Measurements from ENCODE around the gene BHLHE23.

Gene BHLHE23

DNA sequence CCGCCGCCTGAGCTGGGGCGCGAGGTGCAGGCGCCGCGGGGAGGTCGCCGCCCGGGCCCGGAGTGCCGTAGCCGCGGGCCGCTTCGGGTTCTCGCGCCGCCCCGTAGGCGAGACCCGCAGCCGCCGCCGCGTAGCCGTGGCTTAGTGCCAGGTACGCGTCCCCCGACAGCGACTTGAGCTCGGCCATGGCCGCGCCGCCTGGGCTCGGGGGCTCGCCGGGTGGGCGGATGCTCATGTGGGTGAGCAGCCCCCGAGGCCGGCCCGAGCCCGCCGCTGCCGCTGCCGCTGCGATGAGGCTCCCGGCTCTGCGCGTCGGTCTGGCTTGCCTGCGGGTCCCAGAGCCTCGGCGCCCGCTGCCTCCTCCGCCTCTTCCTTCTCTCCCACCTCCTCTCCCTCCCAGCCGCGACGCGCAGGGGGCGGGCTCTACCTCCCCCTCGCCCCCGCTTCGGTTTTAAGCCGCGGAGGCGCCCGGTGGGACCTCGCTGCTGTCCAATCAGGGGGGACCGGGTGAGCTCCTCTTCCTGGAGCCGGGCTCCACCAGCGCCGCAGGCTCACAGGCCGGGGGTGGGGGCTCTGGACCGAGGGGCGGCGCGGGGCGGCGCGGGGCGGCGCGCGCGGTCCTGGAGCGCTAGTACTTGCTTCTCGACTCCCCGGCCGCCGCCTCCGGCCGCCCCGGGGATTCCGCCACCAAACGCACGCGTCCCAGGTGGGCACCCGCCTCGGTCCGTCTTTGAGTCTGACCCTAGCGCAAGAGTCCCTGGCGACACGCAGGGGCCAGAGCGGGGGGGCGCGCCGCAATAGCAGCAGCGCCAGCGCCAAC, at the start of gene BHLHE23:
BHLHE23 (minus strand) TSS at position 425 of the 820 bp plus-strand sequence; CDS start at position 235, 190 bp downstream.
- no peak for DNase-seq

DNA sequence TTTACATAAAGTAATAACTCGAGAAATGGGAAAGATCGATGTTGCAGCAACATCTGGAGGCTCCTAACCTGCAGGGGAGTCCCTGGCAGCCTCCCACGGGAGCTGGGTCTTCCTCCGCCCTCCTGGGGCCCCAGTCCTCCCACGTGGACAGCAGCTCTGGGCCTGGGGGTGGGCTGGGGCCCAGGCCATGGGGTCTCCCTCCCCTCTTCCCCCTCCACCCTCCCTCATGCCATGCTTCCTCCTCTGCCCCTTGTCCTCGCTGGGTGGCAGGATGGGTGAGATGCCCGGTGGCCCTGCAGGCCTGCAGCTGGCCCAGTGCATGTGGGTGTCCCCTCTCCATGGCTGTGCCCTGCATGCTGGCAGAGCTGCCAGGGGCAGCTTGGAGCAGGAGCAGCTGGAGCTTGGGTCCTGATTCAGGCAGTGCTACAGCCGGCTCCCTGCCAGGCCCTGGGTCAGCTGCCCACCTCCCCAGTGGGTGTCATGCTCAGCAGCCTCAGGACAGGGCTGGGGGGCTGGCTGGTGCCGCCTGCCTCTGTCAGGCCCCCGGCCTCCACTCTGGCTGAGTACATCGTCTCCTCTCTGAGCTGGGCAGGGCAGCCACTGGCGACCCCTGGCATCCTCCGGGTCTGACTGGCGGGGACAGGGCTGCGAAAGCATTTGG, 48.9 kb upstream of the BHLHE23 start:
- DNase-seq: no peak

DNA sequence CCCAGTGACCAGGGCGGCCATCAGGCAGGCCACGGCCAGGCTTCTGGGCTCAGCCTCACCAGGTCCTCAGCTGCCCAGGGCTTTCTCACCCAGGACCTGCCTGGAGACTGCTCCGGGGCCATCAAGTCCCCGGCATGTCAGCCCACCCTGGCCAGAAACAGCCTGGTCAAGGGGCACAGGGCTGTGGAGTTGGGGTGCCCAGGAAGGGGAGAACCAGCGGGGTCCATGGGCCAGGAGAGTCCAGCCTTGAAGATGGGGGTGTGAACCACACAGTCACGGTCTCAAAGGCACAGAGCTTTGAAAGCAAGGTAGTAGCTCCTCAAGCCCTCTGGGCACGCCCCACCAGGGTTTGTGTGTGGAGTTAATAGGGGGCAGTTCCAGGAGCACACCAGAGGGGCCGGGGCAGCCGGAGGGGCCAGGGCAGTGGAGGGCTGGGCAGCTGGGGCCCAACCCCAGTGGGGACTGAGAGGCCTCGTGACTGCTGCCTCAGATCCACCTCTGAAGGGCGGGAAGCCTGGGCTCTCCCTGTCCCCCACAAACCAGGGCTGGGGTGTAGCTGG, 48.0 kb upstream of the BHLHE23 start:
- DNase-seq: no peak

DNA sequence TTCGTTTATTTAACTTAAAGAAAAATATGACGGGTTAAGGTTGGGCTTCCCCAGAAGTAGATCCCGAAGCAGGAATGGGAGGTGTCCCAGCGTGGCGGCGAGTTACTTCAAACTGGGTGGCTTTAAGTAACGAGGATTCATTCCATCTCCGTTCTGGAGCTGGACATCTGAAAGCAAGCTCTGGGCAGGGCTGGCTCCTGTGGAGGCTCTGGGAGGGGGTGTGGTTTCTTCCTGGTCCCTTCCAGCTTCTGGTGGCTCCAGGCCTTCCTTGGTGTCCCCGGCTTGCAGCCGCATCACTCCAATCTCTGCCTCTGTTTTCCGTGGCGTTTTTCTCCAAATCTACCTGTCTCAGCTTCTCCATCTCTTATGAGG, 47.3 kb upstream of the BHLHE23 start:
- DNase-seq: no peak

DNA sequence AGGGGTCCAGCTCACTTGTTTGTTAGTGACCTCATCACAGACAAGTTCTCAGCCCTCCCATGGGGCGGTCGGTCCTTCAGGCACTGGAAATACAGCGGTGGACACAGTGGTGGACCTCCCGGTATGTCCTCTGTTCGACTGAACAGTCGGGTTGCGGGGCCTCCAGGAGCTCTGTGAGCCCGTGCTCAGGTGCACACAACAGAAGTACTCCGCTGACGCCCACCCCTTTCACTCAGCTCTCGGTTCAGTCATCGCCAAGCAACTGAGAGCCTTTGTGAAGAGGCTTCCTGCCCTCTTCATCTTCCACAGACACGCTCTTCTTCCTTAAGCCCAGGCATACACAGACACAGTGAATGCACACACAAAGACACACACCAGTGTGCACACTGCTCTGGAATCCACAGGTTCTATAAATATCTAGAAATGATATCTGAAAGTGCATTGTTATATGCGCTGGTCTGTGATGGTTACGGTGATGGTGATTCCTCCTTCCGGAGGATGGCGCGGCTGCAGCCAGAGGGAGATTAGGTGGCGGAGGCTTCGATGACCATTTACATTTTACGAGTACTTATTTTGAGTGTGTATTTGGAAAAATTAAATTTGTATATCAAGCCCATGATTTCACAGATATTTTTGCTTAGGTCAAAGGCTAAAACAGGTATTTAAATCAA, 46.8 kb upstream of the BHLHE23 start:
- DNase-seq: no peak

DNA sequence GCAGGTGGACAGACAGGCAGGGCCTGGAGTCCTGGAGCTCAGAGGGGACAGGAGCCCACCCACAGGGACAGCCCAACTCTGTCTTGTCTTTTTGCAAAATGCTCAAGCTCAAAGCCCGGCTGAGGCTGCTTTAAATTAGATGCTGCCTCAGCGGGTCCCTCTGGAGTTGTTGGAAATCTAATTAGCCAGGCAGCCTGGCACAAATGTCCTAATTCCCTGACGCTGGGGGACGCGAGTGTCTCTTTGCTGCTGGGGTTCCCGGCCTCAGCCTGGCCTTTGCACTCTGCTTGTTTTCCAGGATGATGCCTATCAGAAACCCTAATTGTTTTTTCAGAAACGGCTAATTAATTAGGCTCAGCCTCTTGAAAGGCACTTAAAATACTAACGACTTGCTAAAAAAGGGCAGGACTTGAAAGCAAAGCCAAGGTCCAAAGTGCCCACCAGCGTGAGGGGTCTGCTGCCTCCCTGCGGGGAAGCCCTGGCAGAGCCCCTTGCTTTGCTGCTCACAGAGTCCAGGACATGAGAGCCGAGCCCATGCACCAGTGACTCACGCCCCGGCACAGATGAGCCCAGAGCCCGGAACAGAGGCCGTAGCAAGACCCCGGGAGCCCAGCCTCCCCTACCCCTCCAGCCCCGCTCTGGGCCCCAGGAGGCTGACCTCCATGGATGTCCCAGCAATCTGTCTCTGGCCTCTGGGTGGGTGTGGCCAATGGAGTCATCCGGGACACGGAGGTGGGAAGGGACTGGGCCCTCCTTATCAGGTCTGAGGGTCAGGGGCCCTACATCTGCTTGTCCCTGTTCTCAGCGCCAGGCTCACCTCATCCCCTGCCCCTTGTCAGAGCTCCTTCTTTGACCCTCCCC, 46.0 kb upstream of the BHLHE23 start:
- DNase-seq: no peak

DNA sequence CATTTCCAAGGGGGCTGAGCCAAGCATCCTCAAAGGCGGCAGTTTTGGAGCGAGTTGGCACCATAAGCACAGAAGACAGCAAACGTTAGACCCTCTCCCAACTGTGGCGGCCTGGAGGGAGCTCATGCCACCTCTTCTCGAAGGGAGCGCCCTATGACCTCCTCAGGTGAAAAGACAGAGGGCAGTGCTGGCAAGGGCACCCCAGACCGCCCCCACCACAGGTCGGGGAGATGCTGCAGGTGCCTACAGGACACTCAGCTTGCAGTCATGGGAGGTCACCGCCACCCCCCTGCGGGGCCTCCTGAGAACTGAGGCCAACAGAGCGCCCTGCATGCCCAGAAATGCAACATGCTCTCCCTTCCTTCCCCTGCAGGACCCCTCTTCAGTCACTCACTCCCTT, 45.1 kb upstream of the BHLHE23 start:
- DNase-seq: no peak

DNA sequence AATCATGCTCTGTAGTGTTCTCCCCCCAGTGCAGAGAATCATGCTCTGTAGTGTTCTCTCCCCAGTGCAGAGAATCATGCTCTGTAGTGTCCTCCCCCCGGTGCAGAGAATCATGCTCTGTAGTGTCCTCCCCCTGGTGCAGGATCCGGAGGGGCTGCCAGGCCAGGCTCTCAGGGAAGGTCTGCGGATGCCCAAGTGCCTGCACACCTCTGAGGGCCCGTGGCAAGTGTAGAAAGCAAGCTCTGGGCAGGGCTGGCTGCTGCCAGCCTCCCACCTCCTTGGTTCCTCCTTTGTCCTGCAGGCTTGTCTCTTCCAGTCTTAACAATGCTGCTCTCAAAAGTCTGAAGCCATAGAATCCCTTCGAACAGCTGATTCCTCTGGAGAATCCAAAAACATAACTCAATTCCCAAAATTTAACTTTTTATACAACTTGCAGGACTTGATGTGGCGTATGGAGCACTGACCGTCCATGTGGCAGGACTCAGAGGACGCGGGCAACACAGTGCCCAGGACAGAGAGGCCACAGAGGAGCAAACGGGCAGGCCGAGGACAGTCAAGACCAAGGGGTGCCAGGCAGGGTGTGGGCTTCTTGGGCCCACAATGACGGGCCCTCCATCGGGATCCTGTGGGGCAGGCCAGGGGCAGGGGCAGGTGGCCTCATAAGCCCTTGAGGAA, 44.6 kb upstream of the BHLHE23 start:
- no peak for DNase-seq

DNA sequence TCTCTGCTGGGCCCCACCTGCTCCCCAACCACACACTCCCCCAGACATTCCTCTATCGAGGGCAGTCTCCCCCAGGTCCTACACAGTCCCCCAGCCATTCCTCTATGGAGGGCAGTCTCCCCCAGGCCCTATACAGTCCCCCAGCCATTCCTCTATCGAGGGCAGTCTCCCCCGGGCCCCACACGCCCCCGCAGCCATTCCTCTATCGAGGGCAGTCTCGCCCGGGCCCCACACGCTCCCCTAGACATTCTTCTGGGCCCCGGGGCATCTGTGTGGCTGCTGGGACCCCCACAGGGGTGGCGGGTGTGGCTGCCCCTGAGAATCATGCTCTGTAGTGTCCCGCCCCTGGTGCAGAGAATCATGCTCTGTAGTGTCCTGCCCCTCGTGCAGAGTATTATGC, 43.6 kb upstream of the BHLHE23 start:
- DNase-seq: no peak

DNA sequence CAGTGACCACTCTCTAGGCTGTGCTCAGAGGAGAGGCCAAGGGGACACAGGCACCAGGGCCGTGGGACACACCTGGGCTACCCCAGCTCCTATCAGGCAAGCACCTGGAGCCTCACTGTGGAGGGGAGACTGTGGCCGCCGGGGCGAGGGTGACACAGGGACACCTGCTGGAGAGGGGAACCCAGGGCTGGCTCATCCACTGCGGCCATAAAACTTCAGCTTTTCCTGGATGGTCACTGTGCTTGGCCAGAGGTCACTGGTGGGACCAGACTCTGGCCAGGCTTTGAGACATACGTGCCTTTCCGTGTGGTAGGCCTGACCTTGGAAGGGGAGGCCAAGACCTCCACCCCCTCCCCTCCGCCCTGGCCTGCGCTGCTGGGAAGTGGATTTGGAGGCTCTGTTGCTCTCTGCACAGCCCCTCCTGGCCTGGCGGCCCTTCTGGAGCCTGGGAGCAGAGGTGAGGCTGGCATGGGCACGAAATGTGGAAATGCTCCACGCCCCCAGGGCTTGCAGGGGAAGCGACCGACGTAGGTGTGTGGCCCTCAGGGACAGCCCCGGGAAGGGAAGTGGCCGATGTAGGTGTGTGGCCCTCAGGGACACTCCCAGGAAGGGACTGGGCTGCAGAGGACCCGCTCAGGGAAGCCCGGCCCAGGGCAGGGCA, 42.9 kb upstream of the BHLHE23 start:
- DNase-seq: no peak

DNA sequence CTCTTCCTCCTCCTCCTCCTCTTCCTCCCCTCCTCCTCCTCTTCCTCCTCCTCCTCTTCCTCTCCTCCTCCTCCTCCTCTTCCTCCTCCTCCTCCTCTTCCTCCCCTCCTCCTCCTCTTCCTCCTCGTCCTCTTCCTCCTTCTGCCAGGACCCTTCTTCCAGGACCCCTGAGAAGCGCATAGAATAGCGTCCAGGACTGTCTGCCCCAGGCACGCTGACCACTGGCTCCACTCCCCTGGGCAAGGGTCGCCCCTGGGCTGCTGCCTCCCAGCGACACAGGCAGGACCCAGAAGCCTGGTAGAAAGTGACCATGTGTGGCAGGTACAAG, 42.4 kb upstream of the BHLHE23 start:
- DNase-seq: no peak

DNA sequence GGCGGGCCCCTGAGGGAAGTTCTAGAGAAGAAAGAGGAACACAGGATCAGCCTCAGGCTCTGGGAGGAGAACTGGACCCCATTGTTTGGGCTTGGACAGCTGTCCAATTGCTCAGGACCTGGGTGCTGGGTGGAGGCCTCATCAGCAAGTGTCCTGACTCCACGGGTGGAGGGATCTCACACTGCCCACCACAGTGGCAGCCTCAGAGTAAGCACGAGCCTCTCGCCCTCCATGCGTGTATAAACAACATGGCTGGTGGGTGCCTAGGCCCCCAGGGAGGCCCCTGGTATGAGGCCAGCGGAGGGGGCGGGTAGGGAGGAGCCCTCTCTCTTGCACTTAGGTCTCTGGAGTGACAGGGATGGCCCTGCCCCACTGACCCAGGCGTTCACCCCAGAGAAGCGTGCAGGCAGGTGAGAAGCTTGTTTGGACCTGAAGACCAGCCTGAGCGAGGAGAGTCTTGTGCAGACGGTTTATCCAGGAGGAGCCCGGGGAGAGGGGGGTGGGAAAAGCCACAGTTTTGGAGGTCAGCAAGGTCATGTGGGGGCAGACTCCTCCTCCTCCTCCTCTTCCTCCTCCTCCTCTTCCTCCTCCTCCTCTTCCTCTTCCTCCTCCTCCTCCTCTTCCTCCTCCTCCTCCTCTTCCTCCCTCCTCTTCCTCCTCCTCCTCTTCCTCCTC, 41.9 kb upstream of the BHLHE23 start:
- no peak for DNase-seq

DNA sequence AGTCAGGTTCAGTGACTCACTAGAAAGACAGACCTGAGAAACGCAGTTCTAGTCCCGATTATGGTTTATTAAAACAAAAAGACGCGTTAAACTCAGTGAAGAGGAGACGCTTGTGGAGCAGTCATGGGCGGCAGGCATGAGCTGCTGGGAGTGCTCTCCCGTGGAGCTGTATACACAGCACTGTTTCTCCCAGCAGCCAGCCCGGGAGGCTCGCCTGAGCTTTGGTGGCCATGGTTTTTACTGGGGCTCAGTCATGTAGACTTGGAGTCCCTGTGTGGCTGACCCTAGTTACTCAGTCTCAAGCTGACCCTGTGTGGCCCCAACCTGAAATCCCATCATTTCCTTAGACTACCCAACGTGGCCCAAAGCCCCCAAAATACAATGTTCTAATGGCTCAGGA, 41.2 kb upstream of the BHLHE23 start:
- no peak for DNase-seq

DNA sequence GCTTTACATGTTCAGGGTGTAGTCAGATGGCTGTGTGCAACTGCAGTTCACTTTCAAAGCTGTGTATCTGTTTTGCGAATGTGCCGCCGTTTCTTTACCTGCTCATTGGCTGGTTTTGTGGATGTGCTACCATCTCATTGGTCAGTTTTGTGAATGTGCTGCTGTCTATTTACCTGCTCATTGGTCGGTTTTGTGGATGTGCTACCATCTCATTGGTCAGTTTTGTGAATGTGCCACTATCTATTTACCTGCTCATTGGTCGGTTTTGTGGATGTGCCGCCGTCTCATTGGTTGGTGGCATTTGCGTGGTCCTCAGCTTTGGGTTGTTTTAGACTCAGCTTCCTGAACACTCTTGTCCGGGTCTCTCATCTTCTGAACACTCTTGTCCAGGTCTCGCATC, 40.5 kb upstream of the BHLHE23 start:
- DNase-seq: no peak

DNA sequence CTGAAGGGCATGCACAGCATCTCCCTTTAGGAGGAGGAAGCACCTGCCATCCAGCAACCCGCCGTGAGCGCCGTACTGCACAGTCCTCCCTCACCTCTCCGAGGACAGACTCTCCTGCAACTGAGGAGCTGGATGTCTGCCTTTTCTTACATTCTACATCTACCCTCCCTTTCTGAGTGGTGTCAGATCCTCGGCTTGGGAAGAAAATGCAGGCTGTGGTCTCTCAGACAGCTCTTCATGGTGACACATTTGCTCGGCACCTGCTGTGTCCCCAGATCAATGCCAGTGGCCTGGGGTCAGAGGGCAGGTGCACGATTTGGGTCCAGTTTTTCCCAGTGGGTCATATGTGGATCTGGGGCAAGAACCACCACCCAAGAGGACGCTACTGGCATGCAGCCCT, 40.1 kb upstream of the BHLHE23 start:
- DNase-seq: no peak

DNA sequence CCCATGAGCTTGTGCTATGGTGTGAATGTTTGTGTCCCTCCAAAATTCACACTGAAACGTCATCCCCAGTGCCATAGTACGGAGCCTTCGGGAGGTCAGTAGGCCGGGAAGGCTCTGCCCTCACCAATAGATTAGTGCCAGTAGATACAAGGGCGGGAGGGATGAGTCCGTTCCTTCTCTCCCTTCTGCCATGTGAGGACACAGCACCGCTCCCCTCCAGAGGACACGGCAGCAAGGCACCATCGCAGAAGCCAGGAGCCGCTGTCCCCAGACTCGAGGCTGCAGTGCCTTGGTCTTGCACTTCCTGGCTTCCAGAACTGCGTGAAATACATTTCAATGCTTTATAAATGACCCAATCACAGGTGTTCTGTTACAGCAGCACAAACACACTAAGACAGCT, 39.2 kb upstream of the BHLHE23 start:
- no peak for DNase-seq

DNA sequence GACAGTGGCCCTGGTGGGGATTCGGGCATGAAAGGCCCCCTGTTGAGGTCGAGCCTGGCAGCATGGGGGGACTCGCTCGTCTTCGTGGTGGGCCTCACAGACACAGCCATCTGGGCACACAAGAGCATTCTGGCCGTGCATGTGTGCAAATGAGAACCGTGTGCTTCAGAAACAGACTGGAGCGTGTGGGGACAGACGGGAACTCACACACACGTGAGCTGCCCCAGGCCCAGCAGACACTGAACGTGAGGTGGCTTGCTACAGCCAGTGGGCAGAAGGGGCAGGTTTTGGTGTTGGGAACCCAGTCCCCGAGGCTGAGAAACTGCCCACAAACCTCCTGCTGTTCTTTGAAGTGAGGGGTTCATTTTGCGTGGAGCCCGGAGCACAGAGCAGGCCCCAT, 38.6 kb upstream of the BHLHE23 start:
- no peak for DNase-seq

DNA sequence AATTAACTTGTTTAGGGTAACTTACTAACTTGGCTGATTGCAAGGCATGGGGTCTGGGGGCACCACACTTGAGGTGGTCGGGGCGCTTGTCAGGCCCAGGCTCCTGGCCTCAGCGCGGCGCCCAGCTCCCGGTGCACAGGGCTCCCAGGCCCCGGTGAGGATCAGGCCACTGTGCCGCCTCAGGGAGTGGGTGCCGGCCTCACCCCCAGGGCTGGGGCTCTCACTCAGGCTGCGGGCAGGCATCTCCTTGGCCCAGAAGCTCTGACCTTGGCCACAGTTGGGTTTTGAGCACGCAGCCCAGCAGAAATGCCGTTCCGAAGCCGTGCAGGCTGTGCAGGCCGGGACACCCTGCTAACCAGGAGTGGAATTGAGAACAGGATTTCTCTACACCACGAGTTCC, 37.8 kb upstream of the BHLHE23 start:
- no peak for DNase-seq

DNA sequence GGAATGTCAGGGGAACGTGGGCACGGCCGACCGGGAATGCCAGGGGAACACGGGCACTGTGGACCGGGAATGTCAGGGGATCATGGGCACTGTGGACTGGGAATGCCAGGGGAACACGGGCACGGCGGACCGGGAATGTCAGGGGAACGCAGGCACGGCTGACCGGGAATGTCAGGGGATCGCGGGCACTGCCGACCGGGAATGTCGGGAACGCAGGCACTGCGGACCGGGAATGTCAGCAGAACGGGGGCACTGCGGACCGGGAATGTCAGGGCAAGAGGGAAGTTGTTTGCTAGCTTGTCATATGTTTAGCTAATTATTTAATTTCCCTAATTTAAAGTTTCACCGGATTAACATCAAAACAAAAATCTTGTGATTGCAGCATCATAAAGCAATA, 37.4 kb upstream of the BHLHE23 start:
- DNase-seq: no peak

DNA sequence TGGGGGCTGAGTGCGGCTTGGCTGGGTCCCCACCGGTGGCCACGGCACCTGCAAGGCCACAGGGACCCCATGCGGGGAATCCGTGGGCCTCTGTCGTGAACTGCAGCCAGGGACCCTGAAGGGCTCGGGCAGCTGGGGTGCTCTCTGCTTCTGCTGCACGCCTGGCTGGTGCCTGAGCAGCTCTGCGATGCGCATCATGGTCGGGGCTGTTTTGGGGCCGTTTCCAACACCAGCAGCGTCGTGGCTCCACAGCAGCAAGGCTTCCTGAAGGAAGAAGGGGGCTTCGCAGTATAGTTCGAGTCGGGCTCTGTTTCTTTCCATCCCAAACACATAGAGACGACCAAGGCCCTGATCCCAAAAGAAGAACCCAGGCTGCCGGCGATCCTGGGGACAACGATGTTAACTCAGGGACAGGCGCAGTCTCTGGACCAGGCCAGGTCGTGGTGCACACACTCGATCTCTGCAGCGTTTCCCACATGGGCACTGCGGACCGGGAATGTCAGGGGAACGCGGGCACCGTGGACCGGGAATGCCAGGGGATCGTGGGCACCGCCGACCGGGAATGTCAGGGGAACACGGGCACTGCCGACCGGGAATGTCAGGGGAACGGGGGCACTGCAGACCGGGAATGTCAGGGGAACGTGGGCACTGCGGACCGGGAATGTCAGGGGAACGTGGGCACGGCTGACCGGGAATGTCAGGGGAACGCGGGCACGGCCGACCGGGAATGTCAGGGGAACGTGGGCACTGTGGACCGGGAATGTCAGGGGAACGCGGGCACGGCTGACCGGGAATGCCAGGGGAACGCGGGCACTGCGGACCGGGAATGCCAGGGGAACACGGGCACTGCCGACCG, 36.8 kb upstream of the BHLHE23 start:
- DNase-seq: no peak
